ENCODE results near the gene MED22.

Gene MED22

DNA sequence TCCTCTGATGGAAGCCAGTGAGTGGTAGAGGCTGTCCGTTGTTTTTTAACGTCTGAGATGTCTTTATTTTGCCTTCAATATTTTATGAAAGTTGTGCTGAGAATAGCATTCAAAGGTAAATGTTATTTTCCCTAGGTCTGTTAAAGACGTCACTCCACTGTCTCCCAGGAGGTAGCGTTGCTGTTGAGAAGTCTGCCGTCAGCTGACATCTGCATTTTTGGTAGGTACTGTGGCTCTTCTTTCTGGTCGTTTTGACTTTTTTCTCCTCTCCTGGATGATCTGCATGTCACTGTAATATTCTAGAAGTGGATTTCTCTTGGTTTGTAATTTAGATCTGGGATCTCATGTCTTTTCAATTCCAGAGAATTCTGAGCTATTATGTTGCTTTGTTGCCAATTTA, 38.3 kb downstream of the MED22 start:
- TF ChIP-seq, protein P1, sequence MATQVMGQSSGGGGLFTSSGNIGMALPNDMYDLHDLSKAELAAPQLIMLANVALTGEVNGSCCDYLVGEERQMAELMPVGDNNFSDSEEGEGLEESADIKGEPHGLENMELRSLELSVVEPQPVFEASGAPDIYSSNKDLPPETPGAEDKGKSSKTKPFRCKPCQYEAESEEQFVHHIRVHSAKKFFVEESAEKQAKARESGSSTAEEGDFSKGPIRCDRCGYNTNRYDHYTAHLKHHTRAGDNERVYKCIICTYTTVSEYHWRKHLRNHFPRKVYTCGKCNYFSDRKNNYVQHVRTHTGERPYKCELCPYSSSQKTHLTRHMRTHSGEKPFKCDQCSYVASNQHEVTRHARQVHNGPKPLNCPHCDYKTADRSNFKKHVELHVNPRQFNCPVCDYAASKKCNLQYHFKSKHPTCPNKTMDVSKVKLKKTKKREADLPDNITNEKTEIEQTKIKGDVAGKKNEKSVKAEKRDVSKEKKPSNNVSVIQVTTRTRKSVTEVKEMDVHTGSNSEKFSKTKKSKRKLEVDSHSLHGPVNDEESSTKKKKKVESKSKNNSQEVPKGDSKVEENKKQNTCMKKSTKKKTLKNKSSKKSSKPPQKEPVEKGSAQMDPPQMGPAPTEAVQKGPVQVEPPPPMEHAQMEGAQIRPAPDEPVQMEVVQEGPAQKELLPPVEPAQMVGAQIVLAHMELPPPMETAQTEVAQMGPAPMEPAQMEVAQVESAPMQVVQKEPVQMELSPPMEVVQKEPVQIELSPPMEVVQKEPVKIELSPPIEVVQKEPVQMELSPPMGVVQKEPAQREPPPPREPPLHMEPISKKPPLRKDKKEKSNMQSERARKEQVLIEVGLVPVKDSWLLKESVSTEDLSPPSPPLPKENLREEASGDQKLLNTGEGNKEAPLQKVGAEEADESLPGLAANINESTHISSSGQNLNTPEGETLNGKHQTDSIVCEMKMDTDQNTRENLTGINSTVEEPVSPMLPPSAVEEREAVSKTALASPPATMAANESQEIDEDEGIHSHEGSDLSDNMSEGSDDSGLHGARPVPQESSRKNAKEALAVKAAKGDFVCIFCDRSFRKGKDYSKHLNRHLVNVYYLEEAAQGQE (IDR thresholded peaks at IDR 0.05; ENCODE audit: insufficient read depth in 1 of 2, low read depth in 2 of 2, low read length in 2 of 2) = no peak
- TF ChIP-seq POLR2AphosphoS5 (IDR thresholded peaks at IDR 0.05; ENCODE audit: low read depth, low read length) = no peak
- TF ChIP-seq TAF1 (IDR thresholded peaks at IDR 0.05; ENCODE audit: borderline replicate concordance, insufficient read depth, low read length) = no peak
- TF ChIP-seq FOXP2 (optimal IDR thresholded peaks at IDR 0.05; ENCODE audit: borderline replicate concordance, extremely low read depth, extremely low read length, insufficient read depth) = no peak
- no peak for TF ChIP-seq SIN3A (IDR thresholded peaks at IDR 0.05; ENCODE audit: borderline replicate concordance, insufficient read depth, low read length)

DNA sequence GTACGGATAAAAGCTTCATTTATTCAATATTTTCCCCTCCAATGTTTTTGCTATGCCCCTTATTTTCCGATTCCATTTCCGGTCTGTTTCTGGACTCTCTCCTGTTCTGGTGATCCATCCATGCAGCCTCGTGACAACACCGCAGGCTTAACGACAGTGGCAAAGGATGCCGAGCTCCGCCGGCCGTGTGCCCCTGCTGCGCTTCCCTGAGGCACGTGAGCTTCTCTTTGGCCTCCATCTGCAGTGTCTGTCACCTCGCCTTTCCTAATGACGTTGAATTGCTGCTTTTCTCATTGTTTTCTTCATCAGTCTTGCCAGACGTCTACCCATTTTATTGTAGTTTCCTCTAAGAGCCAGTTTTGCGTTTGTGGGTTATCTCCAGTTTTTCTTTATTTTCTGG, 40.6 kb downstream of the MED22 start:
- TF ChIP-seq TAF1 (IDR thresholded peaks at IDR 0.05; ENCODE audit: borderline replicate concordance, insufficient read depth, low read length) = no peak
- TF ChIP-seq SIN3A (IDR thresholded peaks at IDR 0.05; ENCODE audit: borderline replicate concordance, insufficient read depth, low read length) = no peak
- TF ChIP-seq FOXP2 (optimal IDR thresholded peaks at IDR 0.05; ENCODE audit: borderline replicate concordance, extremely low read depth, extremely low read length, insufficient read depth) = no peak
- TF ChIP-seq, protein P1 (IDR thresholded peaks at IDR 0.05; ENCODE audit: insufficient read depth in 1 of 2, low read depth in 2 of 2, low read length in 2 of 2) = no peak
- no peak for TF ChIP-seq POLR2AphosphoS5 (IDR thresholded peaks at IDR 0.05; ENCODE audit: low read depth, low read length)

DNA sequence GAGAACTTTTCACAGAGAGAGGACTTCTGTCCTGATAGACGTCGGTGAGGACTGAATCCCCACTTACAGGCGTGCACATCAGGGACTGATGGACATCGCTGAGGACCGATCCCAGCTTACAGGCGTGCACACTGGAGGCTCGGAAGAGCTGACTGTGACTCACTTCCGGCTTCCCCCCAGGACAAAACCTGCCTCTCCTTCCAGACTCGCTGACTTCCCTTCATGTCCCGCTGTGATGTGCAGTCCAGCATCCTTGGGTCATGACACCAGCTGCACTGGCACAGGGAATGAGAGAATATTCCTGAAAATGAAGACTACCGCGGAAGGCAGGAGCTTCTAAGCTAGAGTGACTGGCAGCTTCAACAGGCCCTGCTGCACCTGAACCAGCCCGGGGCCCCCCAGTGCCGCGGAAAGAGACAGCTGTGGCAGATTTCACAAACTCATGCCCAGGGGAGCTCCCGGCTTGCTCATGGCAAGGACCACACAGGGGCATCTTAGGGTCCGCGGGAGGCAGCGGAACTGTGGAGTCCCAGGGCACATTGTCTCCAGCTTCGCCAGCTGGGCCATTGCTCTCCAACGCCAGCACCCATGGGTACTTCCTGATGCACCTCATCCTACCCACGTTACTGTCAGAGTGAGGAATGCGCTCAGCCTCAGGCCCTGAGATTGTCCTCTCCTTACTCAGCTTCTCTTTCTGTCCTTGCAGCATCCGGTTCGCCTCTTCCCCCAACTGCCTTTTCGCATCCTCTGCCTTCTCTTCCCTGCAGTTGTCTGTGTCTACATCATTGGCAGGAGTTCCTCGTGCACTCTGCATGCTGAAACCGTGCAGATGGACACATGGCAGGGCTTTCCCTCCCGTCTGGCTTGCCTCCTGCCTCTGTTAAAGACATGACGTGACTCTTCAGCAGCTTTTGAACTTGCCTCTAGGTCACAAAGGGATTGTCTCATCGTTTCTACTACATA, 41.4 kb downstream of the MED22 start:
- no peak for TF ChIP-seq POLR2AphosphoS5 (IDR thresholded peaks at IDR 0.05; ENCODE audit: low read depth, low read length)
- peak; percentile 33 for TF ChIP-seq FOXP2 (optimal IDR thresholded peaks at IDR 0.05; ENCODE audit: borderline replicate concordance, extremely low read depth, extremely low read length, insufficient read depth)
- TF ChIP-seq SIN3A (IDR thresholded peaks at IDR 0.05; ENCODE audit: borderline replicate concordance, insufficient read depth, low read length) = no peak
- TF ChIP-seq, protein P1 (IDR thresholded peaks at IDR 0.05; ENCODE audit: insufficient read depth in 1 of 2, low read depth in 2 of 2, low read length in 2 of 2) = peak in 1 of 2 experiments; percentile 74; a peak in 2 of 4 replicates

DNA sequence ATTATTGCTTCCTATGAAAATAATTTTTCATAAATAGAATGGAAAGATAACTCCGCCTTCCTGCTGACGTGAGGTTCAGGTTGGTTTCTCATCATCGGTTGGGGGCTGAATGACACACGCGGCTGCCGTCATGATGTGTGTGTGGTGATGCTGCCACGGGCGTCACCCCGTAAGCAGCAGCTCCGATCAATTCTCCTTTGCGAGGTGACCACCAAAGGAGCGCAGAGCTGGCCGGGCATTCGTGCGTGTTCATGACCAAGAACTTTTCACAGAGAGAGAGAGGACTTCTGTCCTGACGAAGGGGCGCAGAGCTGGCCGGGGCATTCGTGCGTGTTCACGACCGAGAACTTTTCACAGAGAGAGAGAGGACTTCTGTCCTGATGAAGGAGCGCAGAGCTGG, 42.2 kb downstream of the MED22 start:
- TF ChIP-seq SIN3A (IDR thresholded peaks at IDR 0.05; ENCODE audit: borderline replicate concordance, insufficient read depth, low read length) (no peak), FOXP2 (optimal IDR thresholded peaks at IDR 0.05; ENCODE audit: borderline replicate concordance, extremely low read depth, extremely low read length, insufficient read depth) (no peak), POLR2AphosphoS5 (IDR thresholded peaks at IDR 0.05; ENCODE audit: low read depth, low read length) (no peak)

DNA sequence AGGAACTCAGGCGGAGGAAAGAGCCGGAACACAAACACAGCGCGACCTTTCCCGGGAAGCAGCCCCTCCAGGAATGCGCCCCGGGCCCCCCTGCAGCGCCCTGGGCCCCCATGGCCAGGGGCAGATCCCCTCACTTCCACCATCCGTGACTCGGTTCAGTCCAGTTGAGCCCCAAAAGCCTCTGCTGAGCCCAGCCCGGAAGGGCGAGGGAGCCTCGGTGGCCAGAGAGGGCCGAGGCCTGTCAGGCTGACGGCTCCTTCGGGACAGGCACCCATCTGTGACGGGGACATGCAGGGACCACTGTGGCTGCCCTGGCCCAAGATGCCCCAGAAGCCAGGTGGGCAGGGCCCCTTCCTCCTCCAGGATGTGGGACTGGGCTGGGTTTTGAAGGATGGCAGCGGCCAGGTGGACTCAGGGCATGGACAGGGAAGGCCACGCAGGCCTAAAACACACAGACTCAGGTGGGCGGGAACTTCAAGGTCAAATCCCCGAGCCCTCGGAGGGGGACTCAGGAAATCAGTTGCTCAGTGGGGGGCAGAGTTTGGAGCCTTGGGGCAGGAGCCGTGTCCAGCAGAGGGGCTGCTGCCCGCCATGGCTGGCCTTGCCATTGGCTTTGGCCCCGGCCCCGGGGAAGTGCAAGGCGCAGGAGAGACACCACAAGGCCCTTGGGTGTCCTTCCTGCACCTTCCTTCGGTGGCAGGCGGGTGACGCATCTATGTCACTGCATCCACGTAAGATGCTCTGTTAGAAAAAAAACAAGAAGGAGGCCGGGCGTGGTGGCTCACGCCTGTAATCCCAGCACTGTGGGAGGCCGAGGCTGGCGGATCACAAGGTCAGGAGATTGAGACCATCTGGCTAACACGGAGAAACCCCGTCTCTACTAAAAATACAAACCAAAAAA, 43.2 kb downstream of the MED22 start:
- TF ChIP-seq TAF1 (IDR thresholded peaks at IDR 0.05; ENCODE audit: borderline replicate concordance, insufficient read depth, low read length) = no peak

Data from PFSK-1 (cell line).